Calu3 (cell line): ENCODE results near the gene RPS19. TPM values are rescaled to one million over a fixed set of nuclear protein-coding genes. Genes with fewer than 3 reads are reported as not detected.
"Not testable (repeated sequence)": the region's sequence is repeated elsewhere in the genome, so short reads cannot be mapped to it uniquely, and the experiment has no call there.

Experiments used
- BruUV-seq: library from RNA; stranded (reverse); fragments of 400-500 nt; replicated peaks from 2 replicates; lab custom pipeline; 2021; lab: Mats Ljungman, UMichigan
- CTCF ChIA-PET: fragments of 300-600 bp; sonication (Branson Sonifier 250); formaldehyde crosslinking; loops from one replicate; lab custom pipeline; 2022; ENCODE audit warnings: antibody characterized with exemption; lab: Charles Lee
- DNase-seq: peaks from one replicate; pipeline ENCODE4 v3.0.0; 2022
- H3K27ac Mint-ChIP-seq: one replicate; pipeline ENCODE4 v1.8.0; 2022; ENCODE audit warnings: mixed read lengths; ENCODE audit not compliant: unreplicated experiment
- H3K27me3 Mint-ChIP-seq: one replicate; pipeline ENCODE4 v1.8.0; 2022; ENCODE audit warnings: mixed read lengths; ENCODE audit not compliant: unreplicated experiment
- H3K36me3 Mint-ChIP-seq: one replicate; pipeline ENCODE4 v1.8.0; 2022; ENCODE audit warnings: mild to moderate bottlenecking, moderate library complexity, mixed read lengths; ENCODE audit not compliant: insufficient read depth, unreplicated experiment
- H3K4me1 Mint-ChIP-seq: one replicate; pipeline ENCODE4 v1.8.0; 2022; ENCODE audit warnings: mild to moderate bottlenecking, low read depth, mixed read lengths; ENCODE audit not compliant: unreplicated experiment
- H3K4me3 Mint-ChIP-seq: one replicate; pipeline ENCODE4 v1.8.0; 2022; ENCODE audit warnings: mild to moderate bottlenecking, low read depth, moderate library complexity, mixed read lengths; ENCODE audit not compliant: unreplicated experiment
- H3K9me3 Mint-ChIP-seq: one replicate; pipeline ENCODE4 v1.8.0; 2022; ENCODE audit warnings: low read depth, mixed read lengths; ENCODE audit not compliant: unreplicated experiment
- CTCF ChIP-seq: fragments of 200-600 bp; IDR thresholded peaks from one replicate; pipeline ENCODE4 v1.8.0; 2022; ENCODE audit warnings: antibody characterized with exemption; ENCODE audit not compliant: unreplicated experiment
- intact Hi-C: fragments of 100-400 bp; cut with micrococcal nuclease; formaldehyde crosslinking; loops from one replicate; pipeline ENCODE4 v1.10.0; 2022; ENCODE audit not compliant: unreplicated experiment
- total RNA-seq: library from RNA; stranded (reverse); gene quantifications from 2 replicates; pipeline ENCODE4 v1.2.3, GENCODE V29; 2022

RPS19 gene
- total RNA-seq, 1 experiment from 2014 or later = 2,220 TPM

- CTCF ChIA-PET = interaction anchor here (0.6 to 2.0 kb wide), 3 partner anchors 10 to 222 kb away, joined by 3 to 7 read pairs (median 5); partner anchors contain the start of gene RPS19
- no peak for DNase-seq
- Mint-ChIP-seq H3K9me3 (no peaks in the 10 kb centered on the region), H3K36me3 (peaks cover 81% of the 10 kb centered on the region), H3K27me3 (no peaks in the 10 kb centered on the region), H3K27ac (no peak overlapping the region), H3K4me1 (peaks cover 36% of the 10 kb centered on the region), H3K4me3 (no peak overlapping the region)
- no TSS peak for BruUV-seq
- no peak for TF ChIP-seq CTCF
- intact Hi-C loops = no loop called here
Measured at GRCh38 chr19:41870401-41870873, 10.4 kb downstream of the RPS19 start.

GRCh38 chr19:41871573-41872383 is 11.7 kb downstream of the RPS19 start:
- Mint-ChIP-seq H3K9me3 (no peaks in the 10 kb centered on the region), H3K4me1 (peaks cover 28% of the 10 kb centered on the region), H3K36me3 (peaks cover 67% of the 10 kb centered on the region), H3K27me3 (no peaks in the 10 kb centered on the region), H3K4me3 (no peak overlapping the region), H3K27ac (peak overlapping the region; percentile 78)
- CTCF ChIA-PET = interaction anchor here (0.6 to 2.0 kb wide), 2 partner anchors 12 to 50 kb away, joined by 5 to 10 read pairs; partner anchors contain the start of gene RPS19
- DNase-seq = no peak
- no peak for TF ChIP-seq CTCF
- no TSS peak for BruUV-seq
- intact Hi-C loops = loop anchor here (2.0 kb wide), 1 partner anchor 63 kb away; no protein-coding TSS in a partner anchor

- H3K27me3 Mint-ChIP-seq = no peaks in the 10 kb centered on the region
- no peak for DNase-seq
- no TSS peak for BruUV-seq
- peaks cover 28% of the 10 kb centered on the region for H3K4me1 Mint-ChIP-seq
- no peaks in the 10 kb centered on the region for H3K9me3 Mint-ChIP-seq
- TF ChIP-seq CTCF = no peak
- H3K36me3 Mint-ChIP-seq = peaks cover 62% of the 10 kb centered on the region
- H3K4me3 Mint-ChIP-seq = no peak overlapping the region
- intact Hi-C loops = loop anchor here (2.0 kb wide), 1 partner anchor 62 kb away; no protein-coding TSS in a partner anchor
- H3K27ac Mint-ChIP-seq = peak overlapping the region; percentile 78
- CTCF ChIA-PET = interaction anchor here (0.6 to 1.7 kb wide), 6 partner anchors 12 to 223 kb away, joined by 4 to 16 read pairs (median 9); partner anchors contain the start of genes RABAC1 and RPS19
Measured at GRCh38 chr19:41872384-41872774, 12.3 kb downstream of the RPS19 start.

GRCh38 chr19:41872775-41873647 is 13.0 kb downstream of the RPS19 start:
- BruUV-seq = TSS peak; percentile 19
- CTCF ChIA-PET = interaction anchor here (0.6 to 1.7 kb wide), 13 partner anchors 11 to 476 kb away, joined by 3 to 16 read pairs (median 8); partner anchors contain the start of genes ARHGEF1, ERFL, RABAC1 and RPS19
- no peaks in the 10 kb centered on the region for H3K9me3 Mint-ChIP-seq
- H3K36me3 Mint-ChIP-seq = peaks cover 56% of the 10 kb centered on the region
- H3K4me3 Mint-ChIP-seq = no peak overlapping the region
- H3K27ac Mint-ChIP-seq = peak overlapping the region; percentile 78
- intact Hi-C loops = loop anchor here (1.0 to 2.0 kb wide), 3 partner anchors 62 to 84 kb away; no protein-coding TSS in a partner anchor
- H3K27me3 Mint-ChIP-seq = no peaks in the 10 kb centered on the region
- DNase-seq = peak; percentile 92
- TF ChIP-seq CTCF = peak; percentile 85
- H3K4me1 Mint-ChIP-seq = peaks cover 22% of the 10 kb centered on the region

- H3K27ac Mint-ChIP-seq, H3K27me3 Mint-ChIP-seq, H3K9me3 Mint-ChIP-seq, H3K4me3 Mint-ChIP-seq, DNase-seq, BruUV-seq, intact Hi-C loops: not testable (repeated sequence)
- Mint-ChIP-seq H3K36me3 (peaks cover 28% of the 10 kb centered on the region), H3K4me1 (peaks cover 10% of the 10 kb centered on the region)
- CTCF ChIA-PET = interaction anchor here (0.7 to 1.8 kb wide), 3 partner anchors 35 to 159 kb away, joined by 4 to 6 read pairs (median 4); no protein-coding TSS in a partner anchor
Measured at GRCh38 chr19:41875973-41876372, 15.9 kb downstream of the RPS19 start.
